ENCODE data around the gene LY6G6F. TPM values are rescaled to one million over a fixed set of nuclear protein-coding genes. Genes with fewer than 3 reads are reported as not detected.

Gene LY6G6F
- total RNA-seq, result not detected in 2 replicates

DNA sequence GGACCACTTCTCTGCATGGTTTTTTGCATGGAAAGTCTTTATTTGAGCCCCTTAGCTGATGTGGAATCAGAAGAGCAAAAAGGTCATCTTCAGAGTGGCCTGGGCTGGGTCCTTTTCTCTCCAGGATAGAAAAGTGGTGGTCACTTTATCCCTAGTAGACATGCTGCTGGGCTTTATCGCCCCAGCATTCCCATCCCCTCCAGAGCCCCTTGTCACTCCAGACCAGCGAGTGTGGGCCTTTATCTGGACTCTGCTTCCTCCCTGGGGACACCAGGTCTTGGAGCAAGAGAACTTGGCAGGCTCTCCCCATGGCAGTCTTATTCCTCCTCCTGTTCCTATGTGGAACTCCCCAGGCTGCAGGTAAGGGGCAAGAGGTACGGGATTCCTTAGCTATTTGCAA lies at the start of gene LY6G6F:
LY6G6F (plus strand) TSS at position 268 of the 400 bp plus-strand sequence; CDS start at position 309, 41 bp downstream.

GRCh38 chr6:31660381-31661261 lies 46.0 kb upstream of the LY6G6F start, which contains the start of gene C6orf47:
C6orf47 (minus strand) TSS chr6:31660778; CDS start chr6:31659947, 831 bp downstream.

GRCh38 chr6:31664790-31665500 lies 41.7 kb upstream of the LY6G6F start, which contains the start of gene GPANK1:
GPANK1 (minus strand) TSS chr6:31664997; CDS start chr6:31664478, 519 bp downstream.

GRCh38 chr6:31665501-31666336 lies 40.9 kb upstream of the LY6G6F start, which contains the start of gene CSNK2B:
CSNK2B (plus strand) TSS chr6:31666080; CDS start chr6:31666832, 752 bp downstream.

GRCh38 chr6:31669676-31670075 lies 37.0 kb upstream of the LY6G6F start, which contains the start of gene LY6G5B:
LY6G5B (plus strand) TSS chr6:31669976; CDS start chr6:31670951, 975 bp downstream.

DNA sequence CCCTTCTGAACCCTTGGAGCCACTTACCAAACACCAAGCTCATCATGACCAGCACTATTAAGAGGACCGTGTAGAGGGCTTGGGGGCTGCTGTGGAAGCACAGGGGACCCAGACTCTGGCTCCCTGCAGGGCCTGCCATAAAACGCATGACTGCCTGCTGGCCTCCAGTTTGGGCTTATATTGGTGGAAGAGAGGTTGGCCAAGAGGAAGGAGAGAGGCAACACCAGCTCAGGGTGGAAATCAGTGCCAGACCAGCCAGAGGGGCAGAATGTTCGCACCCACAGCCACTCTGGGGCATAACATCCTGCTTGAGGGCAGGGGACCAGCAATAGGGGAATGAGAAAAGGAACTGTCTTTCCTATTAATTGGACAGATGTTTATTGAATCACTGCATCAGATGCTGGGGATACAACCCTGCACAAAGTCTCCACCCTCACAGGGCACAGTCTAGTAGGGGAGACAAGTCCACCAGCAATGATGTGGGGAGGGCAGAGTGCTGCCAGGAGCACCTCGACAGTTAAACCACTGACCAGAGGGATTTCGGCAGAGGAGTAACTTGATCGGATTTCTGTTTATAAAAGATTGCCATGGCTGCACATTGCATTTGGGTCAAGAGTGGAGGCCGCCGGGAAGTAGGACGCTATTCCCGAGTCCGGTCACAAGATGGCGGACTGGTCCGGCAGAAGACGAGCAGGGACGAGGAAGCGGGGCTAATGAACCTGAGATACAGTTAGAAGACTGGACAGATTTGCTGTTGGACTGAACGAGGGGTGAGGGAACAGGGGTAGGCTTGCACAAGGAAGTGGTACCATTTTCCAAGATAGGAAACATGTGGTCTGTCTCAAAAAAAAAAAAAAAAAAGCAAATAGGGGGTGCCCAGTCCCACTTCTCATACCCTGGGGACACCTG lies 26.2 kb upstream of the LY6G6F start, which contains the start of gene LY6G5C:
LY6G5C (minus strand) TSS at position 842 of the 909 bp plus-strand sequence; CDS start at position 148, 694 bp downstream.

GRCh38 chr6:31702819-31703716 lies 3.6 kb upstream of the LY6G6F start, which contains the start of gene ABHD16A:
ABHD16A (minus strand) TSS chr6:31703324; CDS start chr6:31703281, 43 bp downstream.

DNA sequence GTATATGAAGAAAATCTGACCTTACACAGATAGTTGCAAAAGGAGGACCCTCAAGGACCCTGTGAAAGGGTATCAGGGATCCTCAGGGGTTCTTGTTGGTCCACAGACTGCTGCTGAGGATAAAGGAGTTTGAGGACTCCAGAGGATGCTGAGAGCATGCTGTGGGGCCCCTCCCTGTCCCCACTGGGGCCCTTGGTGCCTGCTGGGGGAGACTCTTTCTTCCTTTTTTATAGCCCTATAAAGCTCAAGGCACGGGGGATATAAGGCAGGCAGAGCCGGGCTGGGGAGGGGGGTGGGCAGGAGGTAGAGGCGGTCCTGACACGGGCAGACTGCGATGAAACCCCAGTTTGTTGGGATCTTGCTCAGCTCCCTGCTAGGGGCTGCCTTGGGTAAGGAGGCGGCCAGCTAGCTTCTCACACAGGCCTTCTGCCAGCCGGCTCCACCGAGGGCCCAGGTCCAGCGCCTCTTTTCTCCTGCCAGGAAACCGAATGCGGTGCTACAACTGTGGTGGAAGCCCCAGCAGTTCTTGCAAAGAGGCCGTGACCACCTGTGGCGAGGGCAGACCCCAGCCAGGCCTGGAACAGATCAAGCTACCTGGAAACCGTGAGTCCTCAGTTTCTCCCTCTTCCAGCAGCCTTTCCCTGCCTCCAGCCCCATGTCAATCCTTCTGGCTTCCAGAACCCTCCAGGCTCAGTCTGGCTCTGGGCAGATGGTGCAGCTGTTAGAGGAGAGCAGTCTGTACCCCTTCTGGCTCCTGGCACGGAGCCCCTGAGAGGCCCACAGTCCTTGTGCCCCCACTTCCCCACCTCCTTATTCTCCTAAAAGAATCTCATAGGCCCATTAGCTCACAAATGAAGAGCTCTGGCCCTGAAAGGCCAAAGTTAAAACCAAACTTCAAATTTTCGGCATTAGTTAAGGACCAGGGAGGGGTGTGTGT lies 8.6 kb downstream of the LY6G6F start, which contains the start of gene LY6G6D:
LY6G6D (plus strand) TSS at position 327 of the 937 bp plus-strand sequence; CDS start at position 335, 8 bp downstream.

DNA sequence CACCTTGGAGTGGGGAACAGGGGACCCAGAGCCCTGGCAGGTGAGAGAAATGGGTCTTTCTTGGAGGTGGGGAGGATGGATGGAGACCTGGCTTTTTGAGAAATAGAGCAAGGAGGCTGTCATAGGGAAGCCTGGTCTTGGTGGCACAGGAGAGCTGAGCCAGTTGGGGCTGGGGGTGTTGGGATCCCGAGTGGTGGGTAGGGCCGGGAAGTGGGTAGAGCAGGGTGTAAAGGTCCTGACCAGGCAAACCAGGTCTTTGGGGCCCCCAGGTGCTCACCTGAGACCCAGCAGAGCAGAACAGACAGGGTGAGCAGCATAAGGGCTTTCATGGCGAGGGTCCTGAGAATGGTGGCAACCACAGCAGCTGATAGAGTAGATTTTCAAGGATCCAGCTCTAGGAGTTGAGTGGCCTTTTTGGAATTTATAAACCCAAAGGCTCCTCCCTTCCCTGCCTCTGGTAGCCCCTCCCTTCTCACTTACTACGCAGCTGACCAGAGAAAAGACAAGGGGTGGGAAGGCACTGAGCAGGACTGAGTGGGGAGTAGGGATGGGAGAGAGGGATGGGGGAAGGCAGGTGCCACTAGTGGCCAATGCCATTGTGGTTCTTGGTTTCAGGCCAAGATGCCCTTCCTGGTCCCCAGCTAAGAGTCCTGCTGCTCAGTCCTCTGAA lies 14.8 kb downstream of the LY6G6F start, which contains the start of gene LY6G6C:
LY6G6C (minus strand) TSS at position 396 of the 670 bp plus-strand sequence; CDS start at position 329, 67 bp downstream.

DNA sequence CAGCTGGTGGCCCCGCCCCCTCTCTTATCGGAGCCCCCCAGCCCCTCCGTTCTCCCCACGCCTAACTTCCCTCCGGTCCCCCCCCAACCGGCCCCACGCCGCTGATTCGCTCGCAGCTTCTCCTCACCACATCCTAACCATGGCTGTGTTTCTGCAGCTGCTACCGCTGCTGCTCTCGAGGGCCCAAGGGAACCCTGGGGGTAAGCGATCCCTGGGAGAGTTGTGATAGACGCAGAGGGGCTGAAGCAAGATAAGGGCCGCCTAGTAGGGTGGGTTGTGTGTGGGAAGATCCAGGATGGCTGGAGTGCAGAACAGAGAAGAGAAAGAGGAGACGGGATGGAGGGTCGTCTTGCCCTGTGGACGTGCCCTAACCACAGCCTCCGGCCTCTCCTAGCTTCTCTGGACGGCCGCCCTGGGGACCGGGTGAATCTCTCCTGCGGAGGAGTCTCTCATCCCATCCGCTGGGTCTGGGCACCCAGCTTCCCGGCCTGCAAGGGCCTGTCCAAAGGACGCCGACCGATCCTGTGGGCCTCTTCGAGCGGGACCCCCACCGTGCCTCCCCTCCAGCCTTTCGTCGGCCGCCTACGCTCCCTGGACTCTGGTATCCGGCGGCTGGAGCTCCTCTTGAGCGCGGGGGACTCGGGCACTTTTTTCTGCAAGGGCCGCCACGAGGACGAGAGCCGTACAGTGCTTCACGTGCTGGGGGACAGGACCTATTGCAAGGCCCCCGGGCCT lies 16.7 kb downstream of the LY6G6F start, which contains the start of gene MPIG6B:
MPIG6B (plus strand) TSS at position 129 of the 735 bp plus-strand sequence; CDS start at position 140, 11 bp downstream.

DNA sequence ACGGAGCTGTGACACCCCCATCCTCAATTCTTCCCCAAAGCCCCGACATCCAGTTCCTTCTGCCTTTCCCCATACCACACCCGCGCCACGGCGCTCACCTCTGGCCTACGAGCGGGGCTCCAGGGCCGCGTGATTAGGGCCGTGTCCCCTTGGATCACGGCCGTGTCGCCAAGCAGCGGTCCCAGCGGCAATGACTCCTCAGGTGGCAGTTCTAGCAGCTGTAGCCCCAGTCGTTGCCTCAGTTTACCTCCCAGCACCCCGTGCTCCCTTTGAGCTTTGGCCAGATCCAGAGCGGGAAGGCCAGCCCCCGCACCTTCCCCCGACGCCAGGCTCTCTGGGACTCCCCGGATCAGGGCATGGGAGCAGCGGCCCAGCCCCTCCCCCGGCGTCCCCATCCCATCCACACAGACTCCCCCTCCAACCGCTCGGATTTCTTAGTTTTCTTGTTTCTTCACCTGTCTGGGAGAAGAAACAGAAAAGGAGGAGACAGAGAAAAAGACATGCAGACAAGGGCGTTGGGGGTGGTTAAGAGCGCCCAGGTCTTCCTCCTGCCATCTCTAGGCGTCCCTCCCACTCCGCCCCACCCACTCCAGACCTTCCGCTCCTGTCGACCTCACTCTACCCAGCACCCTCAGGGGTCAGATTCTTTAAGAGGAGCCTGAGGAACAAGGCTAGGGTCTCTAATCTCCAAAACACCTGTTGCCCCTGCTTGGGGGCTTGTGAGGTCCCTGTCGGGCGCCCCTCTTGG lies 22.3 kb downstream of the LY6G6F start, which contains the start of gene DDAH2:
DDAH2 (minus strand) TSS at position 533 of the 748 bp plus-strand sequence; CDS start at position 395, 138 bp downstream.

DNA sequence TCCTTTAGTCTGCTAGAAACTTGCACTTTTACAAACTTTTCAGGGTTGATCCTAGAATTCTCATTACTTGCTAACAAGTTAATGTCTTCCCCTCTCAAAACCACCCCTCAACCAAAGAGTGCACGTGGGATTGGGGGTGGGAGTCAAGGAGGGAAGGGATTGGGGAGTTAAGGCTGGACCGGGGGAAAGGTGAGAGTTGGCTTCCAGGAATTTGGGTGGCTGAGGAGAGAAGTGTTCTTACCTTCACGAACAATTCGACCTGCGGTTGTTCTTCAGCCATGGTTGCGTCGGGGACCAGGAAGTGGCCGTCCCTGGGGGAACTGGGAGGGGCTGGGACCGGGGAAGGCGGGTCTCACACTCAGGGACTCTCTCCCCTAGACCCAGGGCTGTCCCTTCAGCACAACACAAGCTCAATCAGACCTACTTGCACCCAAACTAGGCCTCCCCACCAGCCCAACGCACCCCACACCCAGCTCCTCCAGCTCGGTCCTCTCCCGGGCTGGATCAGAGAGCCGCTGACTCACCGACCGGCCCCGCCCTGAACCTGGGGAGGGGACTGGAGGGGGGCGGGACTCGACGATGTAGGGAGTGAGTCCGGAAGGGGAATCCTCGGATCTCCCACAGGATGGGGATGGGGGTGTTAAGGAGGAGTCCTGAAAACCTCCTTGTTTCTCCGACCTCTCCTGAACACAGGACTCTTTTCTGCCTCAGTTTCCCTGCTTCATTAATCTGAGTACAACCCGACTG lies 29.5 kb downstream of the LY6G6F start, which contains the start of gene CLIC1:
CLIC1 (minus strand) TSS at position 510 of the 747 bp plus-strand sequence; CDS start at position 280, 230 bp downstream.

GRCh38 chr6:31739639-31740396 lies 33.2 kb downstream of the LY6G6F start, which contains the start of gene MSH5:
MSH5 (plus strand) TSS chr6:31740005; CDS start chr6:31740467, 462 bp downstream.

